Smooth muscle cell (in vitro differentiated cells): Measurements from ENCODE around the gene BTBD19. TPM values are rescaled to one million over a fixed set of nuclear protein-coding genes. Genes with fewer than 3 reads are reported as not detected.
A peak's percentile ranks its signal among the peaks of the same experiment; 100 is the strongest.

Experiments used
- DNase-seq: peaks from one replicate; lab custom pipeline; 2025; ENCODE audit not compliant: unreplicated experiment; lab: John Stamatoyannopoulos, UW
- H2AFZ ChIP-seq: fragments of 200-600 bp; sonication (generic); 2 replicates; pipeline ENCODE4 v1.6.0; 2016; ENCODE audit warnings: antibody characterized with exemption, low read depth, mild to moderate bottlenecking
- H3F3A ChIP-seq: fragments of 200-600 bp; sonication (generic); 2 replicates; pipeline ENCODE4 v1.6.0; 2017; ENCODE audit warnings: antibody characterized with exemption, low read depth
- H3K27ac ChIP-seq: fragments of 200-600 bp; sonication (generic); 2 replicates; pipeline ENCODE4 v1.5.1; 2016; ENCODE audit warnings: low read depth, mild to moderate bottlenecking
- H3K27me3 ChIP-seq: fragments of 200-600 bp; sonication (generic); 2 replicates; pipeline ENCODE4 v1.6.1; 2016; ENCODE audit warnings: low read depth, mild to moderate bottlenecking
- H3K36me3 ChIP-seq: fragments of 200-600 bp; sonication (generic); 2 replicates; pipeline ENCODE4 v1.5.1; 2016; ENCODE audit warnings: low read depth
- H3K4me1 ChIP-seq: fragments of 200-600 bp; sonication (generic); 2 replicates; pipeline ENCODE4 v1.5.1; 2016; ENCODE audit warnings: low read depth
- H3K4me2 ChIP-seq: fragments of 200-600 bp; sonication (generic); 2 replicates; pipeline ENCODE4 v1.6.0; 2016; ENCODE audit warnings: mild to moderate bottlenecking
- H3K4me3 ChIP-seq: fragments of 200-600 bp; sonication (generic); 2 replicates; pipeline ENCODE4 v1.5.1; 2016; ENCODE audit warnings: mild to moderate bottlenecking
- H3K79me2 ChIP-seq: fragments of 200-600 bp; sonication (generic); 2 replicates; pipeline ENCODE4 v1.6.0; 2016; ENCODE audit warnings: low read depth, mild to moderate bottlenecking
- H3K9ac ChIP-seq: fragments of 200-600 bp; sonication (generic); 2 replicates; pipeline ENCODE4 v1.6.0; 2016; ENCODE audit warnings: low read depth
- H3K9me3 ChIP-seq: fragments of 200-600 bp; sonication (generic); replicated peaks from 2 replicates; pipeline ENCODE4 v1.5.1; 2016; ENCODE audit warnings: low read depth
- H4K20me1 ChIP-seq: fragments of 200-600 bp; sonication (generic); 2 replicates; pipeline ENCODE4 v1.6.0; 2016; ENCODE audit warnings: low read depth
- WGBS: methylation state at CpG from one replicate; pipeline ENCODE4 v1.1.7; 2016; ENCODE audit warnings: low lambda C conversion rate; 5-methylcytosine and 5-hydroxymethylcytosine counted together
- polyA plus RNA-seq: library from polyadenylated mRNA; unstranded; fragments of >200 nt; fragmentation: Nextera tagmentation; extraction: Ambion mirVana; gene quantifications from 2 replicates; pipeline ENCODE4 v1.2.1, GENCODE V29; 2016
- total RNA-seq: library from RNA; depleted of rRNA; stranded (reverse); fragments of >200 nt; gene quantifications from 2 replicates; pipeline ENCODE4 v1.2.3, GENCODE V29; 2014
- TF ChIP-seq, protein P1 (sequence below): fragments of 200-600 bp; sonication (generic); IDR thresholded peaks from 2 replicates; pipeline ENCODE4 v1.5.1; 2017; ENCODE audit warnings: borderline replicate concordance, mild to moderate bottlenecking, antibody characterized with exemption; ENCODE audit not compliant: insufficient read depth, poor library complexity, severe bottlenecking

The BTBD19 gene
- total and polyA plus RNA-seq, 2 experiments from 2014 or later: 11.0 to 11.9 TPM

GRCh38 chr1:44780583-44781121 lies 27.7 kb upstream of the BTBD19 start:
- Histone ChIP-seq H3K36me3 (no peaks in the 10 kb centered on the region), H3K27ac (no peak overlapping the region), H3F3A (peaks cover 28% of the 10 kb centered on the region), H3K4me1 (peaks cover 20% of the 10 kb centered on the region), H3K9me3 (no peaks in the 10 kb centered on the region), H3K9ac (no peak overlapping the region), H3K27me3 (no peaks in the 10 kb centered on the region), H3K4me2 (no peak overlapping the region), H3K79me2 (peaks cover 29% of the 10 kb centered on the region), H4K20me1 (peaks cover 52% of the 10 kb centered on the region), H2AFZ (no peak overlapping the region), H3K4me3 (no peak overlapping the region)
- WGBS: 95% methylated on average over 14 of the region's 14 CpGs
- TF ChIP-seq, protein P1, sequence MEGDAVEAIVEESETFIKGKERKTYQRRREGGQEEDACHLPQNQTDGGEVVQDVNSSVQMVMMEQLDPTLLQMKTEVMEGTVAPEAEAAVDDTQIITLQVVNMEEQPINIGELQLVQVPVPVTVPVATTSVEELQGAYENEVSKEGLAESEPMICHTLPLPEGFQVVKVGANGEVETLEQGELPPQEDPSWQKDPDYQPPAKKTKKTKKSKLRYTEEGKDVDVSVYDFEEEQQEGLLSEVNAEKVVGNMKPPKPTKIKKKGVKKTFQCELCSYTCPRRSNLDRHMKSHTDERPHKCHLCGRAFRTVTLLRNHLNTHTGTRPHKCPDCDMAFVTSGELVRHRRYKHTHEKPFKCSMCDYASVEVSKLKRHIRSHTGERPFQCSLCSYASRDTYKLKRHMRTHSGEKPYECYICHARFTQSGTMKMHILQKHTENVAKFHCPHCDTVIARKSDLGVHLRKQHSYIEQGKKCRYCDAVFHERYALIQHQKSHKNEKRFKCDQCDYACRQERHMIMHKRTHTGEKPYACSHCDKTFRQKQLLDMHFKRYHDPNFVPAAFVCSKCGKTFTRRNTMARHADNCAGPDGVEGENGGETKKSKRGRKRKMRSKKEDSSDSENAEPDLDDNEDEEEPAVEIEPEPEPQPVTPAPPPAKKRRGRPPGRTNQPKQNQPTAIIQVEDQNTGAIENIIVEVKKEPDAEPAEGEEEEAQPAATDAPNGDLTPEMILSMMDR: no peak
- no peak for DNase-seq

GRCh38 chr1:44783697-44784093 lies 24.6 kb upstream of the BTBD19 start:
- H3K9ac ChIP-seq: no peak overlapping the region
- peak overlapping the region; percentile 53 for H3K4me3 ChIP-seq
- peaks cover 12% of the 10 kb centered on the region for H3K4me1 ChIP-seq
- peaks cover 14% of the 10 kb centered on the region for H3F3A ChIP-seq
- H2AFZ ChIP-seq: peak overlapping the region; percentile 72
- no peaks in the 10 kb centered on the region for H3K9me3 ChIP-seq
- H3K79me2 ChIP-seq: no peaks in the 10 kb centered on the region
- WGBS: 72% methylated on average over 8 of the region's 8 CpGs
- H3K36me3 ChIP-seq: no peaks in the 10 kb centered on the region
- DNase-seq: no peak
- TF ChIP-seq, protein P1: no peak
- peaks cover 23% of the 10 kb centered on the region for H4K20me1 ChIP-seq
- H3K4me2 ChIP-seq: peak overlapping the region; percentile 95
- no peaks in the 10 kb centered on the region for H3K27me3 ChIP-seq
- H3K27ac ChIP-seq: no peak overlapping the region

DNA sequence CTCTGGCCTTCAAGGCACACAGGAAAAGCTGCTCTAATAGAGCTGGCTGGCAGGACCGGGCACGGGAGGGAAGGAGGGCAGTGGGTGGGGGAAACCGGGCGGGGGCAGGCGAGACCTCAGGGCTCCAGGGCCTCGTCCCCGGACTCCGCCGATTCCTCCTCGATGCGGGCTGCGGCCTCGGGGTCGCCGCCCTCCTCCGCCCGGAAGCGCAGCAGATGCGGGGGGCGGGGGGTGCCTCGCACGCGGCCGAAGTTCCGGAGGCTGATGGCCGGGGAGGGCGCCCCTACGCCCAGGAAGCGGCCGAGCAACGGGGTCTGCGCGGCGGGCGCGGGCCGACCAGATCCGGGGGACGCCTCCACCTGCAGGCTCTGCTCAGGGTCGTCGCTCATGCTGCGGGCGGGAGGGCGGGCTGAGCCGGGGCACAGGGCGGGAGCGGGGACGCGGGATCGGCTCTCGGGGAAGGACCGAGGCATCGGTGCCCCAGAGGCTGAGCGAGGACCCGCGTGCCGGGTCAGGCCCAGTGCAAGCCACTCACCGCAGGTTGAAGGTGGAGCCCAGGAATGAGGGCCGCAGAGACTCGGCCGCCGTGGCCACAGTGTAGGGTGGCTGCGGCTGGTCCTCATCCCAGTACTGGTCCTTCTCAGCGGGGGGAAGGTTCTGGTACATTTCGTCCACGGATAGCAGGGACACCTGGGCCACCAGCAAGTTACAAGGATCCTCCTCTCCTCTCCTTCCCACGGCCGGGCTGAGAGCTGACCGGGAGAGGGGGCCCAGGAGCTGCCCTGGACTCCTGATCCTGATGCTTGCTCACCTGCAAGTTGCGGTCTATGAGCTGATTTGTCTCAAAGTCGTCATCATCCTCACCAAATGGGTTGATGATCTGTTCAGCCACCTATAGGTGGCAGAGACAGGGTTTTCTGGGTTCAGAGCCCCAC lies 24.0 kb upstream of the BTBD19 start:
- Histone ChIP-seq H3K79me2 (no peaks in the 10 kb centered on the region), H2AFZ (peak overlapping the region; percentile 72), H3K36me3 (no peaks in the 10 kb centered on the region), H3K9ac (no peak overlapping the region), H3K9me3 (no peaks in the 10 kb centered on the region), H3K27ac (no peak overlapping the region), H3K27me3 (no peaks in the 10 kb centered on the region), H3K4me1 (peaks cover 12% of the 10 kb centered on the region), H4K20me1 (peaks cover 16% of the 10 kb centered on the region), H3K4me2 (peak overlapping the region; percentile 95), H3K4me3 (peak overlapping the region; percentile 53), H3F3A (peaks cover 14% of the 10 kb centered on the region)
- WGBS: 12% methylated on average over 43 of the region's 71 CpGs
- TF ChIP-seq, protein P1: no peak
- DNase-seq: no peak
